T-cell (primary cell): ENCODE data around the gene BCL11B. TPM values are rescaled to one million over a fixed set of nuclear protein-coding genes. Genes with fewer than 3 reads are reported as not detected.

Experiments
- ATAC-seq, 4 experiments: fragments of 200-7000 bp in 3 of 4; fragments of 150-1000 bp in 1 of 4; cut with Tn5 transposase; replicated peaks in 1 of 4; 1 replicate in 3 of 4; 2 replicates in 1 of 4; pipeline ENCODE4 v1.10.0; 2021; ENCODE audit warnings: moderate library complexity in 3 of 4, mild to moderate bottlenecking in 2 of 4, moderate number of reproducible peaks in 1 of 4
- CTCF ChIA-PET, 2 donors: fragments of 300-600 bp; sonication (Branson Sonifier 250); formaldehyde crosslinking; loops; one replicate each; lab custom pipeline; 2022; ENCODE audit warnings: antibody characterized with exemption in 2 of 2; lab: Charles Lee
- POLR2A ChIA-PET, 2 donors: fragments of 300-600 bp; sonication (Branson Sonifier 250); formaldehyde crosslinking; loops; one replicate each; lab custom pipeline; 2022; ENCODE audit warnings: antibody characterized with exemption in 2 of 2; lab: Charles Lee
- DNase-seq, 35 experiments: peaks; one replicate each; pipeline versions ENCODE4 v3.0.0 to v3.0.0-alpha.2; 2013 to 2023
- H3K27ac ChIP-seq: one replicate; pipeline ENCODE4 v1.5.1; 2013; ENCODE audit warnings: low read length
- H3K27me3 ChIP-seq, 2 experiments: replicated peaks in 1 of 2; 1 replicate in 1 of 2; 2 replicates in 1 of 2; pipeline versions ENCODE4 v1.6.1 to v1.7.0; 2013; ENCODE audit warnings: low read length in 1 of 2, mixed read lengths in 1 of 2; ENCODE audit not compliant: control insufficient read depth in 2 of 2, insufficient read depth in 2 of 2; ENCODE audit errors: extremely low read depth in 1 of 2
- H3K36me3 ChIP-seq, 2 donors: 1 replicate in 1 of 2; 2 replicates in 1 of 2; pipeline versions ENCODE4 v1.6.1 to v1.7.0; 2013; ENCODE audit warnings: low read length in 1 of 2; ENCODE audit not compliant: control insufficient read depth in 2 of 2, insufficient read depth in 1 of 2; ENCODE audit errors: extremely low read depth in 1 of 2
- H3K4me1 ChIP-seq, 2 experiments: 1 replicate in 1 of 2; 2 replicates in 1 of 2; pipeline versions ENCODE4 v1.6.1 to v1.7.0; 2013; ENCODE audit warnings: low read length in 2 of 2, mixed read lengths in 1 of 2; ENCODE audit not compliant: insufficient read depth in 2 of 2, control insufficient read depth in 1 of 2; ENCODE audit errors: extremely low read depth in 1 of 2
- H3K4me3 ChIP-seq, 2 donors: 1 replicate in 1 of 2; 2 replicates in 1 of 2; pipeline versions ENCODE4 v1.5.1 to v1.7.0; 2013; ENCODE audit warnings: mild to moderate bottlenecking in 2 of 2, low read length in 1 of 2, moderate library complexity in 1 of 2; ENCODE audit not compliant: control insufficient read depth in 1 of 2; ENCODE audit errors: extremely low read depth in 1 of 2
- H3K9me3 ChIP-seq: 2 replicates; pipeline ENCODE4 v1.7.0; 2013
- H3K27ac Mint-ChIP-seq, 2 donors: one replicate each; pipeline ENCODE4 v1.8.0; 2020 to 2021; ENCODE audit warnings: mild to moderate bottlenecking in 2 of 2, mixed read lengths in 2 of 2
- H3K27me3 Mint-ChIP-seq, 2 donors: one replicate each; pipeline ENCODE4 v1.8.0; 2021 to 2022; ENCODE audit warnings: mixed read lengths in 2 of 2
- H3K36me3 Mint-ChIP-seq: one replicate; pipeline ENCODE4 v1.8.0; 2021; ENCODE audit warnings: mixed read lengths
- H3K4me1 Mint-ChIP-seq, 3 donors: one replicate each; pipeline ENCODE4 v1.8.0; 2020 to 2022; ENCODE audit warnings: mixed read lengths in 3 of 3, mild to moderate bottlenecking in 1 of 3
- H3K4me3 Mint-ChIP-seq, 3 donors: one replicate each; pipeline ENCODE4 v1.8.0; 2020 to 2022; ENCODE audit warnings: mild to moderate bottlenecking in 3 of 3, mixed read lengths in 3 of 3, moderate library complexity in 3 of 3
- H3K9me3 Mint-ChIP-seq, 3 donors: one replicate each; pipeline ENCODE4 v1.8.0; 2020 to 2022; ENCODE audit warnings: mixed read lengths in 3 of 3
- WGBS: methylation state at CpG from one replicate; pipeline ENCODE4 v1.1.5; 2013; ENCODE audit warnings: missing lambda C conversion rate; ENCODE audit not compliant: insufficient coverage; 5-methylcytosine and 5-hydroxymethylcytosine counted together
- total RNA-seq, 35 experiments: library from RNA in 6 of 35; stranded (reverse) in 6 of 35; fragments of 120-200 nt in 1 of 35; gene quantifications; one replicate each; pipeline versions ENCODE4 v1.2.1 to v1.2.4 and lab custom pipeline; 2013 to 2026

Gene BCL11B
- total RNA-seq, 5 donors from 2014 or later (not counting 1 experiment from before 2014, with no cell fraction given), result 181 to 240 (median 196) TPM

- Histone ChIP-seq H3K36me3 (no peaks in the 10 kb centered on the region), H3K9me3 (no peaks in the 10 kb centered on the region), H3K27me3 (peaks cover 0 to 19% of the 10 kb centered on the region in 2 experiments), H3K4me3 (no peak overlapping the region), H3K4me1 (peaks cover 0 to 8% of the 10 kb centered on the region in 2 experiments), H3K27ac (no peak overlapping the region)
- ATAC-seq (no peak), DNase-seq (no peak)
- ChIA-PET CTCF (no interaction called here), POLR2A (no interaction called here)
- H3K4me3 Mint-ChIP-seq, result no peak overlapping the region
- H3K27me3 Mint-ChIP-seq, result peaks cover 3 to 11% of the 10 kb centered on the region in 2 donors
- H3K9me3 Mint-ChIP-seq, result no peaks in the 10 kb centered on the region
- no peak overlapping the region for H3K27ac Mint-ChIP-seq
- H3K36me3 Mint-ChIP-seq, result peaks cover 12% of the 10 kb centered on the region
- peaks cover 7 to 12% (median 10%) of the 10 kb centered on the region in 3 donors for H3K4me1 Mint-ChIP-seq
- WGBS, result 100% methylated on average over 3 of the region's 9 CpGs
Observed at GRCh38 chr14:99123208-99123870, 148.7 kb downstream of the BCL11B start.

GRCh38 chr14:99122521-99123125 lies 149.4 kb downstream of the BCL11B start:
- Mint-ChIP-seq H3K27me3 (peaks cover 3 to 14% of the 10 kb centered on the region in 2 donors), H3K36me3 (peaks cover 12% of the 10 kb centered on the region), H3K9me3 (no peaks in the 10 kb centered on the region), H3K27ac (no peak overlapping the region), H3K4me1 (peaks cover 7 to 11% (median 10%) of the 10 kb centered on the region in 3 donors), H3K4me3 (no peak overlapping the region)
- 92% methylated on average over 8 of the region's 18 CpGs for WGBS
- ChIA-PET POLR2A (no interaction called here), CTCF (no interaction called here)
- DNase-seq (no peak), ATAC-seq (no peak)
- H3K9me3 ChIP-seq, result no peaks in the 10 kb centered on the region
- H3K36me3 ChIP-seq, result no peaks in the 10 kb centered on the region
- peaks cover 0 to 15% of the 10 kb centered on the region in 2 experiments for H3K4me1 ChIP-seq
- no peak overlapping the region for H3K27ac ChIP-seq
- peaks cover 0 to 27% of the 10 kb centered on the region in 2 experiments for H3K27me3 ChIP-seq
- H3K4me3 ChIP-seq, result no peak overlapping the region

- H3K9me3 Mint-ChIP-seq, result no peaks in the 10 kb centered on the region
- no peak overlapping the region for H3K4me3 Mint-ChIP-seq
Observed at GRCh38 chr14:99121319-99121875, 150.6 kb downstream of the BCL11B start.

GRCh38 chr14:99120526-99121318 lies 151.3 kb downstream of the BCL11B start:
- peaks cover 0 to under 1% (median 0%) of the 10 kb centered on the region in 3 donors for H3K9me3 Mint-ChIP-seq
- no peak overlapping the region for H3K27ac Mint-ChIP-seq
- Histone ChIP-seq H3K4me3 (no peak overlapping the region), H3K9me3 (no peaks in the 10 kb centered on the region), H3K27me3 (peaks cover 0 to 29% of the 10 kb centered on the region in 2 experiments), H3K27ac (no peak overlapping the region), H3K36me3 (no peaks in the 10 kb centered on the region), H3K4me1 (peaks cover 0 to 15% of the 10 kb centered on the region in 2 experiments)
- peaks cover 7 to 16% (median 11%) of the 10 kb centered on the region in 3 donors for H3K4me1 Mint-ChIP-seq
- ChIA-PET POLR2A (no interaction called here), CTCF (no interaction called here)
- 88% methylated on average over 6 of the region's 17 CpGs for WGBS
- peaks cover 3 to 14% of the 10 kb centered on the region in 2 donors for H3K27me3 Mint-ChIP-seq
- ATAC-seq, result no peak
- no peak for DNase-seq
- H3K4me3 Mint-ChIP-seq, result no peak overlapping the region
- H3K36me3 Mint-ChIP-seq, result peaks cover 12% of the 10 kb centered on the region

More at GRCh38 chr14:99121319-99121875, 150.6 kb downstream of the BCL11B start:
- CTCF ChIA-PET, result no interaction called here
- no peak overlapping the region for H3K4me3 ChIP-seq
- ATAC-seq, result no peak
- peaks cover 0 to 15% of the 10 kb centered on the region in 2 experiments for H3K4me1 ChIP-seq
- peaks cover 0 to 29% of the 10 kb centered on the region in 2 experiments for H3K27me3 ChIP-seq
- peaks cover 3 to 14% of the 10 kb centered on the region in 2 donors for H3K27me3 Mint-ChIP-seq
- H3K36me3 Mint-ChIP-seq, result peaks cover 12% of the 10 kb centered on the region
- POLR2A ChIA-PET, result no interaction called here
- DNase-seq, result no peak
- H3K9me3 ChIP-seq, result no peaks in the 10 kb centered on the region
- H3K36me3 ChIP-seq, result no peaks in the 10 kb centered on the region
- H3K27ac ChIP-seq, result no peak overlapping the region
- 90% methylated on average over 13 of the region's 13 CpGs for WGBS
- no peak overlapping the region for H3K27ac Mint-ChIP-seq
- peaks cover 7 to 16% (median 12%) of the 10 kb centered on the region in 3 donors for H3K4me1 Mint-ChIP-seq

- ChIA-PET POLR2A (no interaction called here), CTCF (interaction anchor here in 1 of 2 donors (0.9 kb wide), 1 partner anchor 152 kb away, joined by 3 read pairs; the partner anchor contains the start of gene BCL11B)
- ATAC-seq (no peak), DNase-seq (no peak)
- no peak overlapping the region for H3K4me3 ChIP-seq
- H3K9me3 ChIP-seq, result no peaks in the 10 kb centered on the region
- 91% methylated on average over 14 of the region's 18 CpGs for WGBS
- no peak overlapping the region for H3K27ac ChIP-seq
- no peaks in the 10 kb centered on the region for H3K36me3 ChIP-seq
- peaks cover 0 to 15% of the 10 kb centered on the region in 2 experiments for H3K4me1 ChIP-seq
- H3K36me3 Mint-ChIP-seq, result peaks cover 6% of the 10 kb centered on the region
- H3K27ac Mint-ChIP-seq, result no peak overlapping the region
- H3K27me3 ChIP-seq, result peaks cover 0 to 29% of the 10 kb centered on the region in 2 experiments
- peak overlapping the region in 1 of 3 donors; percentile 37 for H3K4me3 Mint-ChIP-seq
- H3K27me3 Mint-ChIP-seq, result peaks cover 3 to 14% of the 10 kb centered on the region in 2 donors
- peaks cover 0 to 12% (median 6%) of the 10 kb centered on the region in 3 donors for H3K4me1 Mint-ChIP-seq
- H3K9me3 Mint-ChIP-seq, result peaks cover 0 to 5% (median 3%) of the 10 kb centered on the region in 3 donors
Observed at GRCh38 chr14:99119554-99120525, 152.2 kb downstream of the BCL11B start.
